ENCODE data around the gene BMPR1B.

BMPR1B gene

DNA sequence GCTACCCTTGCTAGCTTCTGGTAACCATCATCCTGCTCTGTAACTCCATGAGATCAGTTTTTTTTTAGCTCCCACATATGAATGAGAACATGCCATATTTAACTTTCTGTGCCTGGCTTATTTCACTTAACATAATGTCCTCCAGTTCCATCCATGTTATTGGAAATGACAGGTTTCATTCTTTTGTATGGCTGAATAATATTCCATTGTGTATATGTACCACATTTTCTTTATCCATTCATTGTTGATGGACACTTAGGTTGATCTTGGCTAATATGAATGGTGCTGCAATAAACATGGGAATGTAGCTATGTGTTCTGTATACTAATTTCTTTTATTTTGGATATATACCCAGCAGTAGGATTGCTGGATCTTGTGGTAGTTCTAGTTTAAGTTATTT is 204.7 kb downstream of the BMPR1B start:
- no peaks in the 10 kb centered on the region for H3K27me3 ChIP-seq (ENCODE audit: insufficient read depth, poor library complexity, severe bottlenecking)
- no peak overlapping the region for H3K4me3 ChIP-seq (replicated peaks; ENCODE audit: insufficient read depth, low read length)
- TF ChIP-seq POLR2AphosphoS5 (IDR thresholded peaks at IDR 0.05; ENCODE audit: low read depth) (no peak), SPI1 (IDR thresholded peaks at IDR 0.05; ENCODE audit: borderline replicate concordance, low read depth) (no peak), GABPA (IDR thresholded peaks at IDR 0.05; ENCODE audit: low read depth) (no peak)
- TF ChIP-seq, protein P1, sequence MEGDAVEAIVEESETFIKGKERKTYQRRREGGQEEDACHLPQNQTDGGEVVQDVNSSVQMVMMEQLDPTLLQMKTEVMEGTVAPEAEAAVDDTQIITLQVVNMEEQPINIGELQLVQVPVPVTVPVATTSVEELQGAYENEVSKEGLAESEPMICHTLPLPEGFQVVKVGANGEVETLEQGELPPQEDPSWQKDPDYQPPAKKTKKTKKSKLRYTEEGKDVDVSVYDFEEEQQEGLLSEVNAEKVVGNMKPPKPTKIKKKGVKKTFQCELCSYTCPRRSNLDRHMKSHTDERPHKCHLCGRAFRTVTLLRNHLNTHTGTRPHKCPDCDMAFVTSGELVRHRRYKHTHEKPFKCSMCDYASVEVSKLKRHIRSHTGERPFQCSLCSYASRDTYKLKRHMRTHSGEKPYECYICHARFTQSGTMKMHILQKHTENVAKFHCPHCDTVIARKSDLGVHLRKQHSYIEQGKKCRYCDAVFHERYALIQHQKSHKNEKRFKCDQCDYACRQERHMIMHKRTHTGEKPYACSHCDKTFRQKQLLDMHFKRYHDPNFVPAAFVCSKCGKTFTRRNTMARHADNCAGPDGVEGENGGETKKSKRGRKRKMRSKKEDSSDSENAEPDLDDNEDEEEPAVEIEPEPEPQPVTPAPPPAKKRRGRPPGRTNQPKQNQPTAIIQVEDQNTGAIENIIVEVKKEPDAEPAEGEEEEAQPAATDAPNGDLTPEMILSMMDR (IDR thresholded peaks at IDR 0.05; ENCODE audit: insufficient read depth, low read length), result no peak
- TF ChIP-seq, protein P2, sequence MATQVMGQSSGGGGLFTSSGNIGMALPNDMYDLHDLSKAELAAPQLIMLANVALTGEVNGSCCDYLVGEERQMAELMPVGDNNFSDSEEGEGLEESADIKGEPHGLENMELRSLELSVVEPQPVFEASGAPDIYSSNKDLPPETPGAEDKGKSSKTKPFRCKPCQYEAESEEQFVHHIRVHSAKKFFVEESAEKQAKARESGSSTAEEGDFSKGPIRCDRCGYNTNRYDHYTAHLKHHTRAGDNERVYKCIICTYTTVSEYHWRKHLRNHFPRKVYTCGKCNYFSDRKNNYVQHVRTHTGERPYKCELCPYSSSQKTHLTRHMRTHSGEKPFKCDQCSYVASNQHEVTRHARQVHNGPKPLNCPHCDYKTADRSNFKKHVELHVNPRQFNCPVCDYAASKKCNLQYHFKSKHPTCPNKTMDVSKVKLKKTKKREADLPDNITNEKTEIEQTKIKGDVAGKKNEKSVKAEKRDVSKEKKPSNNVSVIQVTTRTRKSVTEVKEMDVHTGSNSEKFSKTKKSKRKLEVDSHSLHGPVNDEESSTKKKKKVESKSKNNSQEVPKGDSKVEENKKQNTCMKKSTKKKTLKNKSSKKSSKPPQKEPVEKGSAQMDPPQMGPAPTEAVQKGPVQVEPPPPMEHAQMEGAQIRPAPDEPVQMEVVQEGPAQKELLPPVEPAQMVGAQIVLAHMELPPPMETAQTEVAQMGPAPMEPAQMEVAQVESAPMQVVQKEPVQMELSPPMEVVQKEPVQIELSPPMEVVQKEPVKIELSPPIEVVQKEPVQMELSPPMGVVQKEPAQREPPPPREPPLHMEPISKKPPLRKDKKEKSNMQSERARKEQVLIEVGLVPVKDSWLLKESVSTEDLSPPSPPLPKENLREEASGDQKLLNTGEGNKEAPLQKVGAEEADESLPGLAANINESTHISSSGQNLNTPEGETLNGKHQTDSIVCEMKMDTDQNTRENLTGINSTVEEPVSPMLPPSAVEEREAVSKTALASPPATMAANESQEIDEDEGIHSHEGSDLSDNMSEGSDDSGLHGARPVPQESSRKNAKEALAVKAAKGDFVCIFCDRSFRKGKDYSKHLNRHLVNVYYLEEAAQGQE (IDR thresholded peaks at IDR 0.05; ENCODE audit: insufficient replicate concordance, low read depth), result no peak
- H3K27ac ChIP-seq (replicated peaks), result no peak overlapping the region
- no peak for DNase-seq (ENCODE audit: low read depth in 1 of 2, low spot score in 1 of 2)

DNA sequence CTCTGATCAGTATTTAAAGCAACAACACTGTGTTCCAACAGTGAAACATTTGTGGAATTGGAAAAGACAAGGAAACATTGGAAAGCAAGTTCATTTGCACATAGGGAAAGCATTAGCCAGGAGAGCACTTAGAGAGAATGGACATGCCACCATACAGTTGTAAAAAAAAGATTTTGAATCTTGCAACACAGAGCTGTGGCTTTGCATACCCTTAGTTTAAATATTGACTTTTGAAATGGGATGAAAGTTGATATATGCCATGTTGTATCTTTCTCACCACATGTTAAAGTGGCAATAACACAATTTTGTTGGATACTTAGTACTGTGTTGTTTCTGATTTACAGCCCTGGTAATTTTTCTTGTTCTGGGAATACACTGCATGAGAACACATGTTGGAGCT is 208.1 kb downstream of the BMPR1B start:
- TF ChIP-seq POLR2AphosphoS5 (IDR thresholded peaks at IDR 0.05; ENCODE audit: low read depth) (no peak), SPI1 (IDR thresholded peaks at IDR 0.05; ENCODE audit: borderline replicate concordance, low read depth) (no peak)
- TF ChIP-seq, protein P1 (IDR thresholded peaks at IDR 0.05; ENCODE audit: insufficient read depth, low read length), result no peak
- TF ChIP-seq, protein P2 (IDR thresholded peaks at IDR 0.05; ENCODE audit: insufficient replicate concordance, low read depth), result no peak
- H3K4me3 ChIP-seq (replicated peaks; ENCODE audit: insufficient read depth, low read length), result no peak overlapping the region
- no peak overlapping the region for H3K27ac ChIP-seq (replicated peaks)
- no peak for DNase-seq (ENCODE audit: low read depth in 1 of 2, low spot score in 1 of 2)
- no peaks in the 10 kb centered on the region for H3K27me3 ChIP-seq (ENCODE audit: insufficient read depth, poor library complexity, severe bottlenecking)

DNA sequence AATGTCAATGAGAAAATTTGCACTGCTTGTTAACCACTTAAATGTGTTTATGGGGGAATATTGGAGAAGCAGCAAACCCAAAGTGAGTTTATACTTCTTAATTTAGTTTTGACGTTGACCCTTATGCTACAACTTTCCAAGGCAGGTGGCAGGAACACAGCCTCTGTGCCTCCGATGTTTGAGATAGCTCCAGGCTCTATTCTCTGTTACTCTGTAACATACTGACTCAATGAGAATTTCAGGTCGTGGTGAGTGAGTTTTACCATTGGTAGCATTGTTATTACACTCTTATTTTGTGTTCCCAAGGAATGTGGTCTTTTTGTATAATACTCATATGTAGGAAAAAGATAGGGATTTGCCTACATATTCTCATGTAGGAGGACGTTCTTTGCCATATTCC is 210.7 kb downstream of the BMPR1B start:
- TF ChIP-seq POLR2AphosphoS5 (IDR thresholded peaks at IDR 0.05; ENCODE audit: low read depth), result no peak
- TF ChIP-seq, protein P1 (IDR thresholded peaks at IDR 0.05; ENCODE audit: insufficient read depth, low read length), result no peak
- no peak for TF ChIP-seq GABPA (IDR thresholded peaks at IDR 0.05; ENCODE audit: low read depth)
- TF ChIP-seq SPI1 (IDR thresholded peaks at IDR 0.05; ENCODE audit: borderline replicate concordance, low read depth), result no peak
- TF ChIP-seq, protein P2 (IDR thresholded peaks at IDR 0.05; ENCODE audit: insufficient replicate concordance, low read depth), result no peak
- H3K27ac ChIP-seq (replicated peaks), result no peak overlapping the region
- no peak for DNase-seq (ENCODE audit: low read depth in 1 of 2, low spot score in 1 of 2)

More for the DNA sequence above, 210.7 kb downstream of the BMPR1B start:
- no peak overlapping the region for H3K4me3 ChIP-seq (replicated peaks; ENCODE audit: insufficient read depth, low read length)
- no peaks in the 10 kb centered on the region for H3K27me3 ChIP-seq (ENCODE audit: insufficient read depth, poor library complexity, severe bottlenecking)

All from HL-60 (cell line).